Rectal smooth muscle tissue (tissue), 1 donor: ENCODE results near the gene MKNK2.

Experiments
- H3K27ac ChIP-seq: one replicate; pipeline ENCODE4 v1.7.0; 2013; ENCODE audit warnings: low read depth, low read length, inconsistent platforms
- H3K27me3 ChIP-seq: one replicate; pipeline ENCODE4 v1.7.0; 2013; ENCODE audit warnings: low read length; ENCODE audit not compliant: control insufficient read depth, insufficient read depth
- H3K36me3 ChIP-seq: one replicate; pipeline ENCODE4 v1.7.0; 2013; ENCODE audit warnings: low read length; ENCODE audit not compliant: control insufficient read depth, insufficient read depth
- H3K4me1 ChIP-seq: one replicate; pipeline ENCODE4 v1.7.0; 2013; ENCODE audit warnings: low read length; ENCODE audit not compliant: control insufficient read depth, insufficient read depth
- H3K4me3 ChIP-seq: one replicate; pipeline ENCODE4 v1.7.0; 2013; ENCODE audit warnings: low read length
- H3K9ac ChIP-seq: one replicate; pipeline ENCODE4 v1.7.0; 2013; ENCODE audit warnings: low read length

MKNK2 gene

DNA sequence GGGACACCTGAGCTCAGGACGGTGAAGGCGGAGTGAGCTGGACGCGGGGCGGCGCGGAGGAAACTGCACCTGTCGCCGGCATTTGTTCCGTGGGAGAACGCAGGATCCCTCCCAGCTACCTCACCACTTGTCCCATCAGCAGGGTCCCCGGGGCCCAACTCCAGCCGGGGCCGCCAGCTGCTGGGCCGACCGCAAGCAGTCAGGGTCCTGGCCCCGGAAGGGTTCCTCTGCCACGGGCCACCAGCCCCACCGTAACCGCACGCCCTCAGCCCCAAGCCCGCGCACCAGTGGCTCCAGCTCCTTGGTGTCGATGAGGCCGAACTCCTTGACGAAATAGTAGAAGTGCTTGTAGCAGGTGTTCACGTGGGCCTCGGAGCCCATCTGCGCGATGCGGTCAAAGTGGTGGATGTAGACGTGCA is 25.5 kb upstream of the MKNK2 start:
- Histone ChIP-seq H3K4me1 (no peaks in the 10 kb centered on the region), H3K9ac (no peak overlapping the region), H3K27me3 (no peaks in the 10 kb centered on the region), H3K4me3 (no peak overlapping the region), H3K36me3 (peaks cover 53% of the 10 kb centered on the region), H3K27ac (no peak overlapping the region)

DNA sequence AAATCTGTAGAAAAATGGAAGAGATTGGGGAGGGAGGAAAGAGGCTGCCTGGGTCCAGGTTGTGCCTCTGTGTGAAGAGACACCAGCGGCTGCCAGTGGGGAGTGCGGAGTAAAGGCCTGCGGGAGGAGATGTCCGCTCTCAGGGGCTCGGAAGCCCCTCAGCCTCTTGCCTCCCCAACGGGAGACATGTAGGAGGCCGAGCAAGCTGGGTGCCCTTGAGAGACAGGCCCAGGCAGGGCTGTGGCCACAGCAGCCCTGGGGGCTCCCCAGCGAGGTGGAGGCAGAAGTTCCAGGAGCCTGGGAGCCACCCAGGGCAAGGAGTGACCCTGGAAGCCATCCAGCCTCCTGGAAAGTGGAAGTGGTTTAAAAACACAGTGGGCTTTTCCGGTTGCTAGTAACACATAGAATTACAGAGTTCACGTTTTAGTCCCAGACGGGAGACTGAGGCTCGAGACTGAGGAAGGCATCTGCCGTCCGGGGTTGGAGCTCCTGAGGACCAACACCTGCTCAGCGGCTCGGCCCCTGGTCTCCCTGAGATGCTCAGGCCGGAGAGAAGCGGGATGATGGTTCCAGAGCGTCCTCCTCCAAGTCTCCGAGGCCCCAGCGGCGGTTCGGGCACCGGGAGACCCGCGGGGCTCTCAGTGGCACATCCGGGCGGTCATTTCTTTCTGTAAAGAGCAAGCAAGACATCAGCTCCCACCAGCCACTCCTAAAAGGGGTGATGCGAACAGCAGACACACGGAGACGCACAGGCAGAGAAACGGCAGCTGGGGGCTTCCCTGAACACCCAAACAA is 21.9 kb upstream of the MKNK2 start:
- no peak overlapping the region for H3K9ac ChIP-seq
- no peak overlapping the region for H3K4me3 ChIP-seq
- H3K27ac ChIP-seq = no peak overlapping the region
- no peaks in the 10 kb centered on the region for H3K4me1 ChIP-seq
- H3K27me3 ChIP-seq = no peaks in the 10 kb centered on the region
- peaks cover 35% of the 10 kb centered on the region for H3K36me3 ChIP-seq

DNA sequence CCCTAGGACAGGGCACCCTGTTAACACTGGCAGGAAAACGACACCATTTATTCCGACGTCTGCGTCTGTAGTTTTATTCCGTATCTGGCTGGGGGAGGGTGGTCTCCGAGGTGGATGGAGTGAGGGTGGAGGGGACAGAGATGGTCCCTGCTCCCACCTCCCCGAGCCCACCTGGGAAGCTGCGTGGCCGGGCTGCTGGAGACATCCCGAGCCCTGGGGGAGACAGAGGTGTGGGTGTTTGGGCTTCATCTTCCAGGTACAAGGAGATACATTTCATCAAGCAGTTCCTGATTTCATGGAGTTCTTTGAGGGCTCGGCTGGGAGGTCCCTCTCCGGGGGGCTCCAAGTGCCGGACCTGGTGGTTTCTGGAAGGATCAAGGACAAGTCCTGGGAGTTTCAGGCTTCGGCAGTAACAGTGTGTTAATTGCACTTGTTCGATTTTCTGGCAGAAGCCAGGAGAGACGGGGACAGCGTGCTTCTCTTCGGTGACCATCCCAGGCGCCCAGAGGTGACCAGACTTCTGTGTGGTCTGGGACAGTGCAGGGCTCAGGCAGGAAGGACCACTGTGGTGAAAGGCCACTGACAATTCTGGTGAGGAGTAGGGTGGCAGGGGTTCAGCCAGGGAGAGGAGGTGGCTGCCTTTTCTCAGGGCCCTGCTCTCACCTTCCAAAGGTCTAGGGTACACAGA is 20.1 kb upstream of the MKNK2 start:
- Histone ChIP-seq H3K4me1 (no peaks in the 10 kb centered on the region), H3K27ac (no peak overlapping the region), H3K36me3 (peaks cover 23% of the 10 kb centered on the region), H3K4me3 (no peak overlapping the region), H3K27me3 (no peaks in the 10 kb centered on the region), H3K9ac (no peak overlapping the region)

DNA sequence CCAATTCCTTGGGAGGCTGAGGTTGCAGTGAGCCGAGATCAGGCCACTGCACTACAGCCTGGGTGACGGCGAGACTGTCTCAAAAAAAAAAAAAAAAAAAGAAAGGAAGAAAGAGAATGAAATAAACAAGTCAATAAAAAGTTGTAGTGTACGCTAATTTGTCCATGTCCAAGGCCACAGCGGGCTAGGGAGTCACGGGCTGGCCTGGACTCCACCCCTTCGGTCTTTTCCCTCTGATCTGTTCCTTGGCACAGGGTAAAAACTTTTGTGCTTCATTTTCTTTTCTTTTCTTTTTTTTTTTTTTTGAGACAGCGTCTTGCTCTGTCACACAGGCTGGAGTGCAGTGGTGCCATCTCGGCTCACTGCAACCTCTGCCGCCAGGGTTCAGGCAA is 19.4 kb upstream of the MKNK2 start:
- no peak overlapping the region for H3K9ac ChIP-seq
- peaks cover 21% of the 10 kb centered on the region for H3K36me3 ChIP-seq
- no peak overlapping the region for H3K27ac ChIP-seq
- H3K4me3 ChIP-seq = no peak overlapping the region
- no peaks in the 10 kb centered on the region for H3K4me1 ChIP-seq
- no peaks in the 10 kb centered on the region for H3K27me3 ChIP-seq

DNA sequence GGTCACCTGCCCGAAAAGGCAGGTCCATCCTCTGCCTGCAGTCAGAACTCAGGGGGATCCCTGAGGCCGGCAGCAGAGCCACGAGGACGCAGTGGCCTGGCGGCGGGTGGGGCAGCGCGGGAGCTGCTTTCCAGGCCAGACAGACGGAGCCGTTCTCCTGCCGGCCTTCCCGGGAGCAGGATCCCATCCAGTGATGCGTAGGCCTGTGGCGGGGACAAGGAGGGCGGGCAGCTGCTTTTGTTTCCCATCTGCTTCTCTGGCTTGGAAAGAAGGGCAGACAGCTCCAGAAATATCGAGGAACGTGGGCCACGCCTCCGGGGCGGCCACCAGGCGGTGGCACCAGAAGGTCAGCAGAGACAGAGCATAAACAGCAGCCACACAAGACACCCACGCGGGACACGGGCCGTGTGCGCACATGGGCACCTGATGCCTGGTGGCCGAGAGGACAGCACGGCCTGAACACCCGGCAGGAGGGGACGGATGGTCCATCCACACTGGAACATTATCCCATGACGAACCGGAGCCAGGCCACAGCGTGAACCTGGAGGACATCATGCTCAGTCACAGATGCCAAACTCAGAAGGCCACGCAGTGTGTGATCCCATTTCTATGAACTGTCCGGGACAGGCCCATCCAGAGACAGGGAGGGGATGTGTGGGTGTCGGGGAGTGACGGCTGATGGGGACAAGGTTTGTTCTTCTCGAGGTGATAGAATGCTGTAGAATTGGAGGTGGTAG is 13.9 kb upstream of the MKNK2 start:
- Histone ChIP-seq H3K9ac (peak overlapping the region; percentile 40), H3K27ac (peak overlapping the region; percentile 83), H3K4me3 (peak overlapping the region; percentile 15), H3K4me1 (peaks cover 18% of the 10 kb centered on the region), H3K36me3 (no peaks in the 10 kb centered on the region), H3K27me3 (no peaks in the 10 kb centered on the region)

DNA sequence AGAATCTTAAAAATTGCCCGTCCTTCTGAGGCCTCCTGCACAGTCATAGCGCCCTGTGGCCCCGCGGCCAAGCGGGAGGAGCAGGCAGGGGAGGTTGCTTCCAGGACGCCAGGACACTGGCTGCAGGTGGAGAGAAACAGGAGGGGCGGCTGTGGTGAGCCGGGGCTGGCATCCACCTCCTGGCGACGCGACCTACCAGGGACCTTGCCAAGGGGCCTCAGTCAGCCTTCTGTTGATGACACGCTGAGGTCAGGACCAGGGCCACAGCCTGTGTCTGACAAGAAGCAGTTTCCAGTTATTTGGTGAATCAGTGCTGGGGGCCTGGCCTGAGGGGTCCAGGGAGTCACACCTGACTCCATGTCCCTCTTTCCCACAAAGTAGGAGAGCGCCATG is 13.3 kb upstream of the MKNK2 start:
- peak overlapping the region; percentile 83 for H3K27ac ChIP-seq
- H3K4me3 ChIP-seq = peak overlapping the region; percentile 15
- peak overlapping the region; percentile 40 for H3K9ac ChIP-seq
- H3K4me1 ChIP-seq = peaks cover 24% of the 10 kb centered on the region
- no peaks in the 10 kb centered on the region for H3K27me3 ChIP-seq
- H3K36me3 ChIP-seq = no peaks in the 10 kb centered on the region

DNA sequence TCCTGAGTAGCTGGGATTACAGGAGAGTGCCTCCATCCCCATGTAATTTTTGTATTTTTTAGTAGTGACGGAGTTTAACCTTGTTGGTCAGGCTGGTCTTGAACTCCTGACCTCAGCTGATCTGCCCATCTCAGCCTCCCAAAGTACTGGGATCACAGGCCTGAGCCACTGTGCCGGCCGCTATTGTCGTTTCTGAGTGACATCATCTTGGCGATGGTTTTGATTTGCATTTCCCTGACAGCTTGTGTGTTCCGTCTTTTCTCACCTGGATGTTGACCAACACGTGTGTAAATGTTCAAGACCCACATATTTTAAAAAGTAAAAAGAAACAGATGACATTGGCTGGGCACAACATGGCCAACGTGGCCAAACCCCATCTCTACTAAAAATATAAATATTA is 12.8 kb upstream of the MKNK2 start:
- Histone ChIP-seq H3K4me3 (no peak overlapping the region), H3K9ac (peak overlapping the region; percentile 21), H3K36me3 (no peaks in the 10 kb centered on the region), H3K4me1 (peaks cover 26% of the 10 kb centered on the region), H3K27ac (peak overlapping the region; percentile 24), H3K27me3 (no peaks in the 10 kb centered on the region)

DNA sequence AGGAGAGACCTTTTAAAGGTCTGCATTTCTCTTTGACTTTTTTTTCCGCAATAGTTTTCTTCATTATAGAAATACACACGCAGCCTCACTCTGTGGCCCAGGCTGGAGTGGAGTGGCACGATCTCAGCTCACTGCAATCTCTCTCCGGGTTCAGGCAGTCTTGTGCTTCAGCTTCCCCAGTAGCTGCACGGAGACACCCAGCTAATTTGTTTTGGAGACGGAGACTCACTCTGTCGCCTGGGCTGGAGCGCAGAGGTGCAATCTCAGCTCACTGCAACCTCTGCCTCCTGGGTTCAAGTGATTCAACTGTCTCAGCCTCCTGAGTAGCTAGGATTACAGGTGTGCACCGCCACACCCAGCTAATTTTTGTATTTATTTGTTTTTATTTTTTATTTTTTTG is 11.7 kb upstream of the MKNK2 start:
- peaks cover 26% of the 10 kb centered on the region for H3K4me1 ChIP-seq
- H3K4me3 ChIP-seq = peak overlapping the region; percentile 86
- H3K36me3 ChIP-seq = no peaks in the 10 kb centered on the region
- H3K27me3 ChIP-seq = no peaks in the 10 kb centered on the region
- H3K27ac ChIP-seq = no peak overlapping the region
- no peak overlapping the region for H3K9ac ChIP-seq

DNA sequence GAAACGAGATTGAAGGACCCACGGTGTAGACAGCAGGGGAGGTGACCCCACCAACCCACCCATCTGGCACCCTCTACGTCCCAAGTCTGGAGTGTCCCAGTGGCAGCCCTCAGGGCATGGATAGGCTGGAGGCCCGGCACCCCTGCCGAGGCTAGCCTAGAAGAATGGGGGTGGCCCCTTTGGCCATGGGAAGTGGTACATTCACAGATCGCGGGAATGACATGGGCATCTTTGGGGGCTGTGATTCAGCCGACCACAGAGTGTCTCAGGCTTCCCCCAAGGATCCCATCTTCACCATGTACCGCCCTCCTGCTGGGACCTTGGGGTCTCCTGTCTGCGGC is 11.3 kb upstream of the MKNK2 start:
- Histone ChIP-seq H3K4me3 (peak overlapping the region; percentile 86), H3K27me3 (no peaks in the 10 kb centered on the region), H3K36me3 (no peaks in the 10 kb centered on the region), H3K9ac (no peak overlapping the region), H3K27ac (no peak overlapping the region), H3K4me1 (peaks cover 26% of the 10 kb centered on the region)

DNA sequence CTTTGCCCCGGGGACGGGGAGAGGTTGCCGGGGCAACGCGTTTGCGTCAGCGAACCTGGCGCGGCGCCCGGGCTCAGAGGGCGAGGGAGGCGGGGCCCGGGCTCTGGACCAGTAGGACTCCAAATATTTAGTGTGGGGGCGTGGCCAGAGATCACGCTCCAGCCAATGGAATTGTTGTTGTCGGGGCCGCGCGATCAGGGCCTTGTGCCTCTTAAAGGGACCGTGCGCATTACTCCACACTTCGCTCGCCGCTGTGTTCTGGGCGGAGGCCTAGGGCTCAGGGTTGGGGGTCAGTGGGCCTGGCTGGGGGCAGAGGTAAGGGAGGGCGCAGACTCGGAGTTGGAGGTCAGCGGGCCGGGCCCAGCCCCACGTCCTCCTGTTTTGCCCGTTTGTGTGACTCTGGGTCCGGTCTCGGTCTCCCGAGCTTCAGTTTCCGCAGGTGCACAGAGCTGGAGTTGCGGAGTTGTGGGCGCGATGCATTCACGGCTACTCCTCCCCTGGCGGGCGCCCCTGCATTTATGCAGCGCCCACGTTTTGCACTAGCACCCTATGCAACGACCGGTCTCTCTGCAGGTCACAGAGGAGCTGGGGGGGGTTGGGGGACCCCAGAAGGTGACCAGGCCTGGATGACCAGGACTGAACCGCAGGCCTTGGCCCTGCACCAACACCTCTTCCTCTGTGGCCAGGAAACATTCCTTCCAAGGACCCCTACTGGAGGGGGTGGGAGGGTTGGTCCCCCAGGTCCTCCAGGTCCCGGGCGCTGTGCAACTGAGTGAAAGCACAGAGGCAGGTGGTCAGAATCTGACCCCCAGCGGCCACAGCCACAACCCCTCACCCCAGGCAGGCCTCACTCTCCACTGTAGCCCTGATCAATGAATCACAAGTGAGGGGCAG is 10.7 kb upstream of the MKNK2 start:
- peak overlapping the region; percentile 86 for H3K4me3 ChIP-seq
- peak overlapping the region; percentile 96 for H3K27ac ChIP-seq

DNA sequence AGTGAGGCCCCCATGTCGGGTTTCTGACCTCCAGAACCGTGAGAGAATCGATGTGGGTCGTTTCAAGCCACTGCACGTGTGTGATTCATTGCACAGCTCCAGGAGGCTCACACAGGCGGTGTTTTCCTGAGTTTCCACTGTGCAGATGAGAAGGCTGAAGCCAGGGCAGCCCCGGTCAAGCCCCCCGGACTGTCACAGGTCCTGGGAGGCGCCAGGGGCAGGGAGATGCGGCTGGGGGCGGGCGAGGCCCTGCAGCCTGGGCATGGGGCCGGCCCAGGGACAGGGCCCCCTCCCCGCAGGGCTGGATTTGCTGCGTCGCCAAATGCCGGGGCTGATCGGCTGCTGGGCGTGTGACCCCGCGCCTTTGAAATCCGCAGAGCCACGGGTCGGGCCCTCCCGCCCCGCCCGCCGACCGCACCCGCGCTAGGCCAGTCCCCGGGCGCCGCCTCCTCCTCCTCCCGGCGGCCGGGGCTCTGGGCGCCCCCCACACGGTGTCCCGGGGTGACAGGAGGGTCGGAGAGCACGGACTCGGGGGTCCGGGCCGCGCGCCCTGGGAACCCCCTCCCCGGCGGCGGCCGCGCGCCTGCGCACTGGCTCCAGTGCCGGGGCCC is 9.9 kb upstream of the MKNK2 start:
- Histone ChIP-seq H3K4me3 (peak overlapping the region; percentile 63), H3K27me3 (no peaks in the 10 kb centered on the region), H3K9ac (peak overlapping the region; percentile 97), H3K27ac (peak overlapping the region; percentile 96), H3K36me3 (no peaks in the 10 kb centered on the region), H3K4me1 (peaks cover 29% of the 10 kb centered on the region)

More for the DNA sequence above, 10.7 kb upstream of the MKNK2 start:
- H3K9ac ChIP-seq = peak overlapping the region; percentile 7
- H3K4me1 ChIP-seq = peaks cover 26% of the 10 kb centered on the region
- H3K36me3 ChIP-seq = no peaks in the 10 kb centered on the region
- no peaks in the 10 kb centered on the region for H3K27me3 ChIP-seq
